Activated CD4-positive, alpha-beta T cell treated with anti-CD3 and anti-CD28 coated beads, Interleukin-2, amount 10 ng/mL, durations not matched to agents 24 days and 14 days (primary cell): ENCODE measurements around the gene CEP152. TPM values are rescaled to one million over a fixed set of nuclear protein-coding genes. Genes with fewer than 3 reads are reported as not detected.

Source experiments
- DNase-seq: peaks from one replicate; pipeline ENCODE4 v3.0.0; 2022
- H3K27ac Mint-ChIP-seq: one replicate; pipeline ENCODE4 v1.8.0; 2022; ENCODE audit warnings: mild to moderate bottlenecking, mixed read lengths
- H3K27me3 Mint-ChIP-seq: one replicate; pipeline ENCODE4 v1.8.0; 2022; ENCODE audit warnings: mixed read lengths
- H3K36me3 Mint-ChIP-seq: one replicate; pipeline ENCODE4 v1.8.0; 2022; ENCODE audit warnings: low read depth, mild to moderate bottlenecking, mixed read lengths
- H3K4me1 Mint-ChIP-seq: one replicate; pipeline ENCODE4 v1.8.0; 2021; ENCODE audit warnings: mixed read lengths
- H3K4me3 Mint-ChIP-seq: one replicate; pipeline ENCODE4 v1.8.0; 2022; ENCODE audit warnings: mild to moderate bottlenecking, moderate library complexity, mixed read lengths
- H3K9me3 Mint-ChIP-seq: one replicate; pipeline ENCODE4 v1.8.0; 2021; ENCODE audit warnings: mixed read lengths
- intact Hi-C: fragments of 100-400 bp; cut with micrococcal nuclease; formaldehyde crosslinking; loops from one replicate; pipeline ENCODE4 v1.15.1; 2023
- total RNA-seq: library from RNA; stranded (reverse); gene quantifications from 2 replicates; pipeline ENCODE4 v1.2.3, GENCODE V29; 2022

The CEP152 gene
- total RNA-seq, 1 donor from 2014 or later = 32.2 TPM

GRCh38 chr15:48833526-48834239 is 22.8 kb upstream of the CEP152 start:
- intact Hi-C loops = no loop called here

DNA sequence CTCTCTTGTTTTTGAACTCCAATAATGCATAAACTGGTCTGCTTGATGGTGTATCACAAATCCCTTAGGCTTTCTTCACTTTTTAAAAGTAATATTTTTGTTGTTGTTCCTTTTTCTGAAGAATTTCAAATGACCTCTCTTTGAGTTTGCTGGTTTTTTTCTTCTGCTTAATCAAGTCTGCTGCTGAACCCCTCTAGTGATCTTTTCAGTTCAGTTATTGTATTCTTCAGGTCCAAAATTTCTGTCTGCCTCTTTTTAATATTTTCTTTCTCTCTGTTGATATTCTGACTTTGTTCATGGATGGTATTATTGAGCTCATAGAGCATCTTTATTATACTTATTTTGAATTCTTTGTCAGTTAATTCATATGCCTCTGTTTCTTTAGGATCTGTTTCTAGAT is 21.8 kb upstream of the CEP152 start:
- H3K4me3 Mint-ChIP-seq = no peak overlapping the region
- DNase-seq = no peak
- H3K36me3 Mint-ChIP-seq = peaks cover 17% of the 10 kb centered on the region
- no peaks in the 10 kb centered on the region for H3K4me1 Mint-ChIP-seq
- no peak overlapping the region for H3K27ac Mint-ChIP-seq
- peaks cover 3% of the 10 kb centered on the region for H3K27me3 Mint-ChIP-seq
- intact Hi-C loops = no loop called here
- H3K9me3 Mint-ChIP-seq = peaks cover 11% of the 10 kb centered on the region

More at GRCh38 chr15:48833526-48834239, 22.8 kb upstream of the CEP152 start:
- Mint-ChIP-seq H3K4me1 (no peaks in the 10 kb centered on the region), H3K9me3 (peaks cover 11% of the 10 kb centered on the region), H3K36me3 (peaks cover 18% of the 10 kb centered on the region), H3K4me3 (no peak overlapping the region), H3K27me3 (peaks cover 4% of the 10 kb centered on the region), H3K27ac (no peak overlapping the region)
- DNase-seq = no peak

- peaks cover 9% of the 10 kb centered on the region for H3K9me3 Mint-ChIP-seq
- DNase-seq = no peak
- H3K36me3 Mint-ChIP-seq = peaks cover 13% of the 10 kb centered on the region
- intact Hi-C loops = no loop called here
- no peak overlapping the region for H3K4me3 Mint-ChIP-seq
- peaks cover 2% of the 10 kb centered on the region for H3K27me3 Mint-ChIP-seq
- no peak overlapping the region for H3K27ac Mint-ChIP-seq
- H3K4me1 Mint-ChIP-seq = peaks cover 2% of the 10 kb centered on the region
These were observed 18.0 kb upstream of the CEP152 start for GRCh38 chr15:48828906-48829305.

DNA sequence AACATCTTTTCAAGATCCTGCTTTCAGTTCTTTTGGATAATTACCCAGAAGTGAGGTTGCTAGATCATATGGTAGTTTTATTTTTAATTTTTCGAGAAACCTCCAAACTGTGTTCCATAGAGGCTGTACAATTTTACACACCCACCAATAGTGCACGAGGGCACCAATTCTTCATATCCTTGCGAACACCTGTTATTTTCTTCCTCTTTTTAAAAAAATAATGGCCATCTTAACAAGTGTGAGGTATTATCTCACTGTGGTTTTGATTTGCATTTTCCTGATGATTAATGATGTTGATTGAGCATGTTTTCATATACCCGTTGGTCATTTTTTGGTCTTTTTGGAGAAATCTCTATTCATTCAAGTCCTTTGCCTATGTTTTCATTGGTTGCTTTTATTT is 17.6 kb upstream of the CEP152 start:
- intact Hi-C loops = no loop called here

DNA sequence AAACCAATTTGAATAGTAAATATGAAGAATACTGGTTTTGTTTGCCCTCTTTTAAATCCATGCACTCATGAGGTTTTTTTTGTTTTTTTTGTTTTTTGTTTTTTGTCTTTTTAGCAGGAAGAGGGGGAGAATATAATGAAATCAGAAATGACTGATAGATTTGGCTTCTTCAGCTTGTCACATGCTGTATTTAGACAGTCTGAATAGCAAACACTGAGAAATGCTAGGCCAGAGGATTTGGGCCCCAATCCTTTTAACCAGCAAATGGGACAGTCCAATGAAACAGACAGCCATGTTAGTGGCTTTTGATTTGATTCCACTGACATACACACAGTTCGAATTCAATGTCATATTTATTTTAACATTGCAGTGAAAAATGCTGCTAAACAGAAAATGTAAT is 14.2 kb upstream of the CEP152 start:
- peaks cover 6% of the 10 kb centered on the region for H3K27me3 Mint-ChIP-seq
- H3K36me3 Mint-ChIP-seq = peaks cover 6% of the 10 kb centered on the region
- H3K4me1 Mint-ChIP-seq = peaks cover 2% of the 10 kb centered on the region
- peaks cover 7% of the 10 kb centered on the region for H3K9me3 Mint-ChIP-seq
- H3K4me3 Mint-ChIP-seq = no peak overlapping the region
- H3K27ac Mint-ChIP-seq = no peak overlapping the region
- DNase-seq = no peak
- intact Hi-C loops = no loop called here

More for the DNA sequence above, 17.6 kb upstream of the CEP152 start:
- Mint-ChIP-seq H3K9me3 (peaks cover 7% of the 10 kb centered on the region), H3K4me1 (peaks cover 2% of the 10 kb centered on the region), H3K36me3 (peaks cover 12% of the 10 kb centered on the region), H3K4me3 (no peak overlapping the region), H3K27me3 (peaks cover 3% of the 10 kb centered on the region), H3K27ac (no peak overlapping the region)
- no peak for DNase-seq

DNA sequence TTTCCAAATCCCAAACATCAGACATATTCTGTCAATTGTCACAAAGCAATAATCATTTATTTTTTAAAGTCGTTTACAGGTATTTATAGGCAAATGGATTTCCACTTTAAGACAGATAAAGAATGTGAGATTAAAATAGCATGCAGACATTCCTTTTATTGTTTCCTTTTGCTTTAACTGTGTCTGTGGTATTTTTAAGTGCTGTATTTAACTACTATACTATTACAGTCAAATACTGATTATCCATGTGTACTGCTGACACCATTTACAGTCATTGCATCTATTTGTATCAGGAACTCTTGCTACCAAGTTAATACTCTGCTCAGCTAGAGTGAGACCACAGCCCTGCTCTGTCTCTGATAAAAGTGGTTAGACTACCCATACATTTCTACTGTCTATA is 12.8 kb upstream of the CEP152 start:
- H3K9me3 Mint-ChIP-seq = peaks cover 7% of the 10 kb centered on the region
- no peak for DNase-seq
- H3K36me3 Mint-ChIP-seq = peaks cover 6% of the 10 kb centered on the region
- H3K4me3 Mint-ChIP-seq = no peak overlapping the region
- H3K4me1 Mint-ChIP-seq = peaks cover 2% of the 10 kb centered on the region
- H3K27me3 Mint-ChIP-seq = peaks cover 5% of the 10 kb centered on the region
- H3K27ac Mint-ChIP-seq = no peak overlapping the region
- intact Hi-C loops = no loop called here

DNA sequence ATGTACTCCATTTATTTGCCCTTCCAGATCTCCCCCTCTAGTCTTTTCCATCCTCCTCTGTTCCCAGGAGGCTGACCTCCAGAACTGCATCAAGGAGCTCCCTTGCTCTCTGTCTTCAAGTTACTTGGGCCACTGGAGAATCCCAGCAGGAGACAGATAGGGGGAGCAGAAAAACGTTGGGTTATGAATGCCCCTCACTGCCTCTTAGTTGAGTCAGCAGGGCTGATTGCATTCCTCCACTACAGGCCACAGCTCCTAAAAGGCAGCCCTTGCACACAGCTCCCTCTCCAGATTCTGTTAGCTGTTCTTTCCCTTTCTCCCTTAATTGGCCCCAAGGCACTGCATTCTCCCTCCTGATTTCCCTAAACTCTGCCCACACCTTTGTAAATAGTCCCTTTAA is 12.4 kb upstream of the CEP152 start:
- Mint-ChIP-seq H3K27ac (no peak overlapping the region), H3K27me3 (peaks cover 5% of the 10 kb centered on the region), H3K9me3 (peaks cover 7% of the 10 kb centered on the region), H3K4me3 (no peak overlapping the region), H3K36me3 (peaks cover 6% of the 10 kb centered on the region), H3K4me1 (peaks cover 2% of the 10 kb centered on the region)
- intact Hi-C loops = no loop called here
- no peak for DNase-seq

DNA sequence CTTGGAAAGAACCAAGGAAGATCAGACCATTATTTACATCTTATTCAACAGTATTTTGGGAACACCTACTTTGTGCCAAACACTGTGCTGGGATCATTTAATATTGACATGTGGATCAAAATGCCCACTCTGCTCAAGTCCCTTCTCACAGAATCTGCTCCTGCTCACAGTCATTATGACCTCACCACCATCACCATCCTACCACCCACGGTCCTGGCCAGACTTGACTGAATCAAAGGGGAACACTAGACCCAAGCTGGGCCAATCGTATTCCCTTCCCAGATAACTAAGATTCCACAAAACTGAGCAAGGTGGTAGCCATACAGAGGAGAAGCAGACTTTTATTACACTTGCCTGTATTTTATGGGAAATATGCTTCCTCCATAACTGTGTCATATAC is 3.4 kb upstream of the CEP152 start:
- intact Hi-C loops = no loop called here
- Mint-ChIP-seq H3K4me3 (no peak overlapping the region), H3K4me1 (peaks cover 16% of the 10 kb centered on the region), H3K36me3 (no peaks in the 10 kb centered on the region), H3K27me3 (peaks cover 22% of the 10 kb centered on the region), H3K27ac (no peak overlapping the region), H3K9me3 (no peaks in the 10 kb centered on the region)
- DNase-seq = no peak

- H3K4me3 Mint-ChIP-seq = peak overlapping the region; percentile 96
- peaks cover 30% of the 10 kb centered on the region for H3K4me1 Mint-ChIP-seq
- H3K27ac Mint-ChIP-seq = no peak overlapping the region
- peaks cover 17% of the 10 kb centered on the region for H3K27me3 Mint-ChIP-seq
- H3K36me3 Mint-ChIP-seq = peaks cover 3% of the 10 kb centered on the region
- DNase-seq = no peak
- intact Hi-C loops = loop anchor here (1.0 to 2.0 kb wide), 5 partner anchors 67 to 809 kb away; partner anchors contain the start of genes COPS2, DUT, EID1 and FAM227B
- no peaks in the 10 kb centered on the region for H3K9me3 Mint-ChIP-seq
These were observed 573 bp upstream of the CEP152 start for GRCh38 chr15:48811325-48811958.

DNA sequence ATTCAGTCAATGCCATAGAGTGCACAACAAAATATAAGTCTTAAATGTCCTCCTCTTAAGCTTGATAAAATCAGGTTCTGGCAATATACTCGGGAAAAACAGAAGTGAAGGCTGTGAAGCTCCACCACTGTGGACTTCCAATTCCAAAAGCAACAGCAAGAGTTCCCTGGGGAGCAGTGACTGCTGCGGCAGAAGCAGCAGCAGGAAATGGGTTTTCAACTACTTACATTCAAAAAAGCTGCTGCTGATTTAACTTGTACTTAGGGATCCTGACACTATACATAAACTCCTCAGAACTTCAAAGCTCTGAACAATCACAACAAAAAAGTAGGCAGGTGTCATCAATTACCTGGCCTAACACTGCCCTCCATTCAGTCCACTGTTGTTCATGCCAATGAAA is 4.7 kb downstream of the CEP152 start:
- Mint-ChIP-seq H3K36me3 (peaks cover 34% of the 10 kb centered on the region), H3K9me3 (no peaks in the 10 kb centered on the region), H3K27me3 (no peaks in the 10 kb centered on the region), H3K4me3 (no peak overlapping the region), H3K27ac (no peak overlapping the region), H3K4me1 (peaks cover 56% of the 10 kb centered on the region)
- no peak for DNase-seq
- intact Hi-C loops = no loop called here

- Mint-ChIP-seq H3K27me3 (no peaks in the 10 kb centered on the region), H3K9me3 (no peaks in the 10 kb centered on the region), H3K27ac (no peak overlapping the region), H3K4me1 (peaks cover 61% of the 10 kb centered on the region), H3K4me3 (no peak overlapping the region), H3K36me3 (peaks cover 34% of the 10 kb centered on the region)
- DNase-seq = no peak
- intact Hi-C loops = no loop called here
These were observed 5.3 kb downstream of the CEP152 start for GRCh38 chr15:48805591-48805990.

DNA sequence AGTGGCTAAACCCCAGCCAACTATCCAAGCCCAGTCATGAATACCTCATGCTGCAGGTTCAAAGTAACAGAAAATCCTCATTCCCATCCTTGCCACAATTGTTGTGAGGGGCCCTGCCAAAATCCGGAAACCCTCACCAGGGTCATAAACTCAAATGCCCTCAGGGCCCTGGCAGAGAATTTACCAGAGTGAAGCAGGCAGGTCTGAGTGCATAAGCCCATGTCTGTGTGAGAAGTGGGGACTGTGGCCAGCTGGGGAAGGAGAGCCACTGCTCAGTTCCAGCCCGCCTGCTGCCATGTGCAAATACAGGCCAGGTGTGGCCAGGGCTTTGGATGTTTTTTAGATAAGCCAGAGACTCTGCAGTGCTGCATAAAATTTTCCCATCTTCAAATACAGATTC is 7.0 kb downstream of the CEP152 start:
- Mint-ChIP-seq H3K4me1 (peaks cover 51% of the 10 kb centered on the region), H3K9me3 (no peaks in the 10 kb centered on the region), H3K27me3 (no peaks in the 10 kb centered on the region), H3K36me3 (peaks cover 35% of the 10 kb centered on the region), H3K27ac (no peak overlapping the region), H3K4me3 (no peak overlapping the region)
- intact Hi-C loops = no loop called here
- no peak for DNase-seq

DNA sequence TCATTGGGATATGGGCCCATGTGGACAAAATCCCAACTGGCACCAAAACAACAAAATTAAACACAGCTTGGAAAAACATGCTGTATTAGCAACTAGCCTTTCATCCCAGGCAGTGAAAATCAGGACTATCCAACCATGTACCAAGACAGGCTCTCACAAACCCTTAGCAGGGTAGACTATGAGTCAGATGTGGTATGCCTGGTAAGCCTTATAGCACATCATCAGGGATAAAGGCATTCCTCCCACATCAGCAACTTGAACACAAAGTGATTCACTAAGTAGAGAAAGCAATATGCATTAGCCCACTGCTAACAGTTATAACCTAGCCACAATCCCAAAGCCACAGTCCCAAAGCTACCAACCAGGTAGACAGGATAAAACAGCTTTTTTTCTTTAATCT is 8.0 kb downstream of the CEP152 start:
- H3K4me1 Mint-ChIP-seq = peaks cover 55% of the 10 kb centered on the region
- H3K9me3 Mint-ChIP-seq = no peaks in the 10 kb centered on the region
- no peak overlapping the region for H3K27ac Mint-ChIP-seq
- DNase-seq = no peak
- intact Hi-C loops = no loop called here
- no peak overlapping the region for H3K4me3 Mint-ChIP-seq
- peaks cover 34% of the 10 kb centered on the region for H3K36me3 Mint-ChIP-seq
- no peaks in the 10 kb centered on the region for H3K27me3 Mint-ChIP-seq

GRCh38 chr15:48802257-48802656 is 8.6 kb downstream of the CEP152 start:
- peaks cover 38% of the 10 kb centered on the region for H3K36me3 Mint-ChIP-seq
- intact Hi-C loops = no loop called here
- no peak for DNase-seq
- H3K27me3 Mint-ChIP-seq = no peaks in the 10 kb centered on the region
- H3K9me3 Mint-ChIP-seq = no peaks in the 10 kb centered on the region
- H3K4me3 Mint-ChIP-seq = no peak overlapping the region
- no peak overlapping the region for H3K27ac Mint-ChIP-seq
- H3K4me1 Mint-ChIP-seq = peaks cover 60% of the 10 kb centered on the region
